HG02588 (cell line): Measurements from ENCODE around the gene ORMDL2.
"Not testable (repeated sequence)": the region's sequence is repeated elsewhere in the genome, so short reads cannot be mapped to it uniquely, and the experiment has no call there.

Experiments used
- ATAC-seq: cut with Tn5 transposase; IDR thresholded peaks from one replicate; pipeline ENCODE4 v1.9.1; 2021; ENCODE audit warnings: mild to moderate bottlenecking, moderate library complexity; ENCODE audit not compliant: unreplicated experiment

The ORMDL2 gene

GRCh38 chr12:55827806-55828205, 10.0 kb downstream of the ORMDL2 start:
- no peak for ATAC-seq

GRCh38 chr12:55828357-55828756, 10.5 kb downstream of the ORMDL2 start:
- ATAC-seq, result no peak

DNA sequence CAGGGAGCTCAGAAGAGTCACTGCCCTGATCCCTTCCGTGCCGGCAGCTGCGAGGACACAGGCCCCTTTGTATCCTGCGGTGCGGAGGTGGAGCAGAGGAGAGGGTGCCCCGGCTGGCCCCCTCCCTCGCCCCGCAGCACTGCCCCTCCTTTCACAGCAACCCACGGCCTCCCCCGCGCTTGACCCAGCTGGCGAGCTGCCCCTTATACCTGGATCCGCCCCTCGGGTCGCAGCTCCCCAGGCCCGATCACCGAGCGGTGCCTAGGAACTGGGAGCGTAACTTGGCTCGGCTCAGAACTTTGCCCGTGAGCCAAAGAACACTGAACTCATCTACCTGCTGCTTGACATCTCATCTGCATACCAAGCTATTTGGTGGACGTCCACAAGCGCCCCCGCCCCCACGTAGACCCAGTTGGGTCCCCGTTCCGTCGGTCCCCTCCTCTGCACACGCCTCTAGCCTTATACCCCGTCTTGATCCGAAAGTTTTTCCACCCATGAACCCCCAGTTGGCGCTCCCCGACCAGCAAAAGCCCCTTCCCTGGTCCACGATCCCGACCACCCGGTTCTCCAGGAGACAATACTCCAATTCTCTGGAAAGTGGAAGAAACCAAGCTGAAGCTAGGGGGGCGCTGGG, 12.2 kb downstream of the ORMDL2 start:
- ATAC-seq, result peak; percentile 19

GRCh38 chr12:55830601-55831446, 13.0 kb downstream of the ORMDL2 start:
- no peak for ATAC-seq

GRCh38 chr12:55831447-55831815, 13.6 kb downstream of the ORMDL2 start:
- no peak for ATAC-seq

GRCh38 chr12:55833056-55833455, 15.2 kb downstream of the ORMDL2 start:
- ATAC-seq, result no peak

DNA sequence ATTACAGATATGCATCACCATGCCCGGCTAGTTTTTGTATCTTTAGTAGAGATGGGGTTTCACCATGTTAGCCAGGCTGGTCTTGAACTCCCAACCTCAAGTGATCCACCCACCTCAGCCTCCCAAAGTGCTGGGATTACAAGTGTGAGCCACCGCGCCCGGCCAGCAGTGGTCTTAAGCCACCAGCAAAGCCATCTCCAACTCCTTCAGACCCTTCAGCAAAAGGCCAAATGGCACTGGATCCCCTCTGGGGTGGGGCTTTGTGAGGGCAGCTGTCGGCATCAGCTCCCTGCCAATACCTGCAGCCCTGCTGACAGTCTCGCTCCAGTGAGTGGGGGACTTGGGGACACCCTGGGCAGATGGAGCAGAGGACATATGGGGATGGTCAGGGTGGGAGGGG, 16.6 kb downstream of the ORMDL2 start:
- ATAC-seq, result not testable (repeated sequence)

DNA sequence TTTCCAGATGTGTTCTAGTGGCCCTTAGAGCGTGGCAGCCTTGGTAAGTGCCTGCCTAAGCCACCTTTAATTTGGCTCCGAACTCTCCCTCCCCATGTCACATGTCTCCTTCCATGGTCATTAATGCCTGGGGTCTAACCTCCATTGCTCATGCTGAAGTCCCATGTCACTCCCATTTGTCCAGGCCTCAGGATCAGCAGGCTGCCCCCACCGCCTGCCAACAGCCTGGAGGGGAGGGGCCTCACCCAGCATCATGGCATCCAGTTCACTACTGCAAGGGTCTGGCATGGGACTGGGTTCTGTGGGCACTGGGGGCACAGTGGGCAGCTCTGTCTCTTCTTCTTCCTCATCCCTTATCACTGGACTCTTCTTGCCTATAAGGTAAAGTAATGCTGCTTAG, 20.5 kb downstream of the ORMDL2 start:
- ATAC-seq, result no peak

DNA sequence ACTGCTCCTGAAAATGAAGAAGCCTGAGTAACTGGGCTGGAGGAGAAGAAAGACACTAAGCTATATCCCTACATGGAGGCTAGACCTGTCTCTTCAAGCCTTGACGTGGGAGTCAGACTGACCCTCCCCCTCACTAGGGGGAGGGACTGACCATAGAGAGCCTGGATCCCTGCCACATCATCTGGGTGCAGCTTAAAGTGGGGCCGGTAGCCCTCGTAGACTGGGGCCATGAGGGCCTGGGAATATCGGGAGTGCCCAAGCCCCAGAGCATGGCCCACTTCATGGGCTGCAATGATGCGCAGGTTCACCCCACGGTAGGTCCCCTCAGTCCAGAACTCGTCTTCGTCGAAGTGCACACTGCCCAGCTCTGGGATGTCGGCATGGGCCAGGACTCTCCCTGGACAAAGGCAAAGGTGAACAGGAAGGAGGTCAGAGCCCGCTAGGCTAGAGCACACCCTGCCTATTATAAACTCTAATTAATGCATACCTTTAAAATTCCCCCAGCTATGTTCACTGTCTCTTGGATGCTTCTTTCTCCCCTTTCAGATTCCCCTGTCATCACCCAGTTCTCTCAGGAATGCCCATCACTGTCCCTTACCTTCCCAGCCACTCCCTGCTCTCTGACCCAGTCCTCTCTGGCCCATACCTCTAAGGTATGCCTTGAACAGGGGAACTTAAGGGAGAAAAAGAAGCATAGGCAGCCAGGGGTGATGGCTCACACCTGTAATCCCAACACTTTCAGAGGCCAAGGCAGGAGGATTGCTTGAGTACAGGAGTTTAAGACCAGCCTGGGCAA, 21.7 kb downstream of the ORMDL2 start:
- no peak for ATAC-seq

DNA sequence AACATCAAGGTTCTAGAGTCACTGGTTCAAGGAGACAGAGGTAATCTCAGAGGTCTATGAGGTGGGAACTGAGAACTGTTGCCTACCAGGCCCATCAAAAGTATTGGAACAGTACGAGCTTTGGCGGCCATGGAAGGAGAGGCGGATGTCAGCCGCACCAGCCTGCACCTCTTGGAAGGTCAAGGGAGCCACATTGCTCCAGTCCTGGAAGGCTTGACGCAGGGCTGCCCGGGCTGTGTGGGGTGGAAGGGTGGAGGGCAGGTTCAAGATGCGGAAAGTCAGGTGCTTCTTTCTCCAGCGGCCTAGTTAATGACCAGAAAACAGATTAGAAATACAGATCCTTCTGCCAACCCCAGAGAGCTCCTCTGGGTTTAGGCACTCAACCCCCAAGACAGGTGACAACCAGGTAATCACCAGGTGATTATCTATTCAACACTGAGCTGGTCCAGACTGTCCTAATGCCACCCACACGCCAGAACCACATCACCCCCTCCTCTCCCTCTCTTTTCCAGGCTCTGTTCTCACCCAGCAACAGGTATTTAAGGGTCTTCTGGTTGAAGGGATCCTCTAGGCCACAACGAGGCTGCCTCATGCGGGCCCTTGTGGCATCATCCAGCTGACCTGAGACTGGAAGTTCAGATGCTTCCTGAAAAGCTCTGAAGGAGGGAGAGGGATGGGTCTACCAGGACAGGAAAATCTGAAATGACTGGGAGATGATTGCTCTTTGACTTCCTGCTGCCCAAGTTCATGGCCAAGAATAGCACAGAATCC, 22.9 kb downstream of the ORMDL2 start:
- no peak for ATAC-seq

- ATAC-seq, result no peak
Observed at GRCh38 chr12:55842681-55843429, 25.0 kb downstream of the ORMDL2 start, which contains the start of gene MMP19. Gene MMP19 (minus strand): TSS chr12:55842936. CDS start chr12:55842830, 106 bp downstream.

GRCh38 chr12:55843431-55843830, 25.6 kb downstream of the ORMDL2 start:
- ATAC-seq, result no peak

DNA sequence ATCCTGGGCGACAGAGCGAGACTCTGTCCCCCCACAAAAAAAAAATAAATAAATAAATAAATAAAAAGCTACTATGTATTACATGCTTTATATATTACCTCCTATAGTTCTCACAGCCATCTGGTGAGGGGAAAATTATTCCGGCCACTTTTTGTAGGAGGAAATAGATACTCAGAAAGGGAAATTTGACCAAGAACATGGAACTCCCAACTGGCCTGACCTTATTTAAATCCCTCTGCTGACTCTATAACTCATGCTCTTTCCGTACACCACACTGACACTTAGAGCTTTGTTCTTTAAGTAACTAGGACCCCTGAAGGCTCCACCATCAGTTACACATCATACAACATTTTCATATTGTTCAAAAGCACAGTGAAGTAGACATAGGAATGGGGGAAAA, 27.1 kb downstream of the ORMDL2 start:
- no peak for ATAC-seq

DNA sequence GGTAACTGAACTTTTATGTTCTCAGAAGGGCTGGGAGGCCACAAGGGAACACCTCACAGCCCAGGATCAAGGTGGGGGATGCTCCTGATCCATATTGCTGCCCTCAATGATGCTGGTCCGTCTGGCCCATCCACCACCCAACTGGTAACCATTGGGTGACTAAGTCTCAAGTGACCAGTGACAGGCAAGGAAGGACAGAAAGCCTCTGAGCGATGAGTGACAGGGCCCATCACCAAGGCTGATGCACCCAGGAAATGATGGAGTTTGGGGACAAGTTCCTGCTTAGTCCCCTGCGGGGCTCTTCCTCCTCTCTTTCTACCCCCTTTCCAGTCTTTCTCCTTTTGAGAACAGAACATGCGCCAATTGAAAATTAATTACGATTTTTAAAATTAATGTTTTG, 27.5 kb downstream of the ORMDL2 start:
- no peak for ATAC-seq

GRCh38 chr12:55845785-55846496, 28.1 kb downstream of the ORMDL2 start:
- no peak for ATAC-seq

GRCh38 chr12:55847033-55847432, 29.2 kb downstream of the ORMDL2 start:
- peak; percentile 50 for ATAC-seq

- no peak for ATAC-seq
Observed at GRCh38 chr12:55847603-55848291, 29.9 kb downstream of the ORMDL2 start.

- ATAC-seq, result no peak
Observed at GRCh38 chr12:55849616-55850343, 31.9 kb downstream of the ORMDL2 start.
